Fibroblast of mammary gland (primary cell): ENCODE data around the gene POLDIP3.
A peak's percentile ranks its signal among the peaks of the same experiment; 100 is the strongest.

Experiments
- DNase-seq: peaks from one replicate; pipeline ENCODE4 v3.0.0-alpha.2; 2010; ENCODE audit warnings: low read depth
- H3K4me3 ChIP-seq: 2 replicates; pipeline ENCODE4 v1.5.1; 2011; ENCODE audit warnings: low read depth, mild to moderate bottlenecking, low read length, moderate library complexity; ENCODE audit not compliant: control insufficient read depth
- CTCF ChIP-seq: conservative IDR thresholded peaks from 2 replicates; pipeline ENCODE4 v1.5.1; 2011; ENCODE audit warnings: low read depth, low read length, inconsistent platforms; ENCODE audit not compliant: control insufficient read depth, insufficient read depth

Gene POLDIP3

GRCh38 chr22:42624551-42625106, 9.9 kb upstream of the POLDIP3 start:
- DNase-seq, result no peak
- TF ChIP-seq CTCF, result no peak
- no peak overlapping the region for H3K4me3 ChIP-seq

- no peak for DNase-seq
- H3K4me3 ChIP-seq, result no peak overlapping the region
- no peak for TF ChIP-seq CTCF
Measured at GRCh38 chr22:42623756-42624441, 9.2 kb upstream of the POLDIP3 start.

GRCh38 chr22:42623301-42623751, 8.6 kb upstream of the POLDIP3 start:
- no peak for TF ChIP-seq CTCF
- H3K4me3 ChIP-seq, result no peak overlapping the region
- no peak for DNase-seq

GRCh38 chr22:42622061-42622710, 7.5 kb upstream of the POLDIP3 start:
- DNase-seq, result no peak
- no peak overlapping the region for H3K4me3 ChIP-seq
- no peak for TF ChIP-seq CTCF

GRCh38 chr22:42621505-42622002, 6.9 kb upstream of the POLDIP3 start:
- DNase-seq, result peak; percentile 77
- no peak overlapping the region for H3K4me3 ChIP-seq
- peak; percentile 77 for TF ChIP-seq CTCF

GRCh38 chr22:42620084-42620483, 5.4 kb upstream of the POLDIP3 start:
- no peak overlapping the region for H3K4me3 ChIP-seq
- no peak for TF ChIP-seq CTCF
- DNase-seq, result no peak
